Panc1 (cell line): Measurements from ENCODE around the gene NLRP1.

Experiments used
- POLR2AphosphoS5 ChIP-seq: IDR thresholded peaks from 2 replicates; pipeline ENCODE4 v1.6.1; 2012; ENCODE audit warnings: mild to moderate bottlenecking, low read depth, low read length, moderate library complexity
- SIN3A ChIP-seq: IDR thresholded peaks from 2 replicates; pipeline ENCODE4 v1.6.1; 2012; ENCODE audit warnings: low read depth, mild to moderate bottlenecking, low read length, moderate library complexity, borderline replicate concordance; ENCODE audit not compliant: insufficient read depth
- TF ChIP-seq, protein P1 (sequence below): fragments of 450-650 bp; IDR thresholded peaks from 2 replicates; pipeline ENCODE4 v1.5.1; 2017; ENCODE audit warnings: mild to moderate bottlenecking

- TF ChIP-seq, protein P1, sequence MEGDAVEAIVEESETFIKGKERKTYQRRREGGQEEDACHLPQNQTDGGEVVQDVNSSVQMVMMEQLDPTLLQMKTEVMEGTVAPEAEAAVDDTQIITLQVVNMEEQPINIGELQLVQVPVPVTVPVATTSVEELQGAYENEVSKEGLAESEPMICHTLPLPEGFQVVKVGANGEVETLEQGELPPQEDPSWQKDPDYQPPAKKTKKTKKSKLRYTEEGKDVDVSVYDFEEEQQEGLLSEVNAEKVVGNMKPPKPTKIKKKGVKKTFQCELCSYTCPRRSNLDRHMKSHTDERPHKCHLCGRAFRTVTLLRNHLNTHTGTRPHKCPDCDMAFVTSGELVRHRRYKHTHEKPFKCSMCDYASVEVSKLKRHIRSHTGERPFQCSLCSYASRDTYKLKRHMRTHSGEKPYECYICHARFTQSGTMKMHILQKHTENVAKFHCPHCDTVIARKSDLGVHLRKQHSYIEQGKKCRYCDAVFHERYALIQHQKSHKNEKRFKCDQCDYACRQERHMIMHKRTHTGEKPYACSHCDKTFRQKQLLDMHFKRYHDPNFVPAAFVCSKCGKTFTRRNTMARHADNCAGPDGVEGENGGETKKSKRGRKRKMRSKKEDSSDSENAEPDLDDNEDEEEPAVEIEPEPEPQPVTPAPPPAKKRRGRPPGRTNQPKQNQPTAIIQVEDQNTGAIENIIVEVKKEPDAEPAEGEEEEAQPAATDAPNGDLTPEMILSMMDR: no peak
- TF ChIP-seq POLR2AphosphoS5 (no peak), SIN3A (no peak)
Measured at GRCh38 chr17:5508810-5509209, 75.5 kb downstream of the NLRP1 start.
